ENCODE measurements around the gene GABRG3. TPM values are rescaled to one million over a fixed set of nuclear protein-coding genes. Genes with fewer than 3 reads are reported as not detected.

GABRG3 gene
- total RNA-seq, 1 experiment from 2014 or later = not detected

DNA sequence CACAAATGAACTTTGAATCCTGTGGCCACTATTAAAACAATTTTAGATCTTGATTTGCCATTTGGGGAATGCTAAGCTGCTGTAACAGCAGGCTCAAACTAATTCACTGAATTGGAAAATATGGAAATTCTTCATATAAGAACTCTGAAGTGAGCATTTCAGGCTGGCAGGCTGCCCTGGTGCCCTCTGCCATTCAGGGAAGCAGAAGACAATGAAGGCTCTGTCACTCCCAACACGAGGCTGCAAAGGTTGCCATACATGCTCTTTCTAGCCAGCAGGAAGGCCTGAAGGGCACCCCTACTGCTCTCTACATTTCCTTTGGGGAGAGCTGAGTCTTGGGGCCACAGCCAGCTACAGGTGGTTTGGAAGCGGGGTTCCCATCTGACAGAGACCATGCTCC, 88.0 kb downstream of the GABRG3 start:
- POLR2A ChIA-PET = no interaction called here
- no peak overlapping the region for H3K27ac ChIP-seq (ENCODE audit: low read depth, low read length)

More for the DNA sequence above, 88.0 kb downstream of the GABRG3 start:
- no peak overlapping the region for H3K4me2 ChIP-seq (ENCODE audit: low read length)
- H2AFZ ChIP-seq (ENCODE audit: low read depth, low read length, poor library complexity, severe bottlenecking) = no peak overlapping the region
- intact Hi-C loops (cut with micrococcal nuclease) = no loop called here
- no peaks in the 10 kb centered on the region for H3K36me3 ChIP-seq (ENCODE audit: control insufficient read depth in 1 of 2, insufficient read depth in 2 of 2, low read length in 2 of 2)
- no peaks in the 10 kb centered on the region for H3K79me2 ChIP-seq (ENCODE audit: insufficient read depth, low read length)
- peaks cover 0 to 38% of the 10 kb centered on the region in 2 experiments; a peak in 2 of 4 replicates for H3K9me3 ChIP-seq (ENCODE audit: control insufficient read depth in 1 of 2, insufficient read depth in 1 of 2, low read depth in 1 of 2, low read length in 2 of 2)
- no peaks in the 10 kb centered on the region for H3K27me3 ChIP-seq (ENCODE audit: insufficient read depth, low read length)
- H4K20me1 ChIP-seq (ENCODE audit: insufficient read depth) = no peaks in the 10 kb centered on the region
- ChIA-PET RAD21 (ENCODE audit: low non-redundant PET in 1 of 2, low total read pairs in 2 of 2, uncharacterized antibody in 2 of 2, unreplicated experiment in 2 of 2) (no interaction called here), CTCF (no interaction called here)
- H3K4me1 ChIP-seq (ENCODE audit: control insufficient read depth in 1 of 2, insufficient read depth in 2 of 2, low read length in 2 of 2) = no peaks in the 10 kb centered on the region
- H3K4me3 ChIP-seq (replicated peaks in 1 of 2; ENCODE audit: low read depth in 1 of 2, low read length in 2 of 2) = no peak overlapping the region
- no peak overlapping the region for H3K9ac ChIP-seq (ENCODE audit: low read length)
- H3K9me2 ChIP-seq (ENCODE audit: insufficient read depth) = no peaks in the 10 kb centered on the region
- DNase-seq (ENCODE audit: low read depth, low spot score) (no peak), ATAC-seq (no peak)
- no peak for TF ChIP-seq RAD21 (IDR thresholded peaks at IDR 0.05; ENCODE audit: low read depth)
- TF ChIP-seq, protein P1, sequence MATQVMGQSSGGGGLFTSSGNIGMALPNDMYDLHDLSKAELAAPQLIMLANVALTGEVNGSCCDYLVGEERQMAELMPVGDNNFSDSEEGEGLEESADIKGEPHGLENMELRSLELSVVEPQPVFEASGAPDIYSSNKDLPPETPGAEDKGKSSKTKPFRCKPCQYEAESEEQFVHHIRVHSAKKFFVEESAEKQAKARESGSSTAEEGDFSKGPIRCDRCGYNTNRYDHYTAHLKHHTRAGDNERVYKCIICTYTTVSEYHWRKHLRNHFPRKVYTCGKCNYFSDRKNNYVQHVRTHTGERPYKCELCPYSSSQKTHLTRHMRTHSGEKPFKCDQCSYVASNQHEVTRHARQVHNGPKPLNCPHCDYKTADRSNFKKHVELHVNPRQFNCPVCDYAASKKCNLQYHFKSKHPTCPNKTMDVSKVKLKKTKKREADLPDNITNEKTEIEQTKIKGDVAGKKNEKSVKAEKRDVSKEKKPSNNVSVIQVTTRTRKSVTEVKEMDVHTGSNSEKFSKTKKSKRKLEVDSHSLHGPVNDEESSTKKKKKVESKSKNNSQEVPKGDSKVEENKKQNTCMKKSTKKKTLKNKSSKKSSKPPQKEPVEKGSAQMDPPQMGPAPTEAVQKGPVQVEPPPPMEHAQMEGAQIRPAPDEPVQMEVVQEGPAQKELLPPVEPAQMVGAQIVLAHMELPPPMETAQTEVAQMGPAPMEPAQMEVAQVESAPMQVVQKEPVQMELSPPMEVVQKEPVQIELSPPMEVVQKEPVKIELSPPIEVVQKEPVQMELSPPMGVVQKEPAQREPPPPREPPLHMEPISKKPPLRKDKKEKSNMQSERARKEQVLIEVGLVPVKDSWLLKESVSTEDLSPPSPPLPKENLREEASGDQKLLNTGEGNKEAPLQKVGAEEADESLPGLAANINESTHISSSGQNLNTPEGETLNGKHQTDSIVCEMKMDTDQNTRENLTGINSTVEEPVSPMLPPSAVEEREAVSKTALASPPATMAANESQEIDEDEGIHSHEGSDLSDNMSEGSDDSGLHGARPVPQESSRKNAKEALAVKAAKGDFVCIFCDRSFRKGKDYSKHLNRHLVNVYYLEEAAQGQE (IDR thresholded peaks at IDR 0.05; ENCODE audit: low read depth) = no peak
- TF ChIP-seq, protein P2, sequence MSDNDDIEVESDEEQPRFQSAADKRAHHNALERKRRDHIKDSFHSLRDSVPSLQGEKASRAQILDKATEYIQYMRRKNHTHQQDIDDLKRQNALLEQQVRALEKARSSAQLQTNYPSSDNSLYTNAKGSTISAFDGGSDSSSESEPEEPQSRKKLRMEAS (IDR thresholded peaks at IDR 0.05) = no peak
- TF ChIP-seq SIN3A (IDR thresholded peaks at IDR 0.05; ENCODE audit: low read depth) = no peak
- TF ChIP-seq TCF7L2 (IDR thresholded peaks at IDR 0.05; ENCODE audit: borderline replicate concordance, extremely low read depth, insufficient read depth, insufficient read length) = no peak
- TF ChIP-seq, protein P3, sequence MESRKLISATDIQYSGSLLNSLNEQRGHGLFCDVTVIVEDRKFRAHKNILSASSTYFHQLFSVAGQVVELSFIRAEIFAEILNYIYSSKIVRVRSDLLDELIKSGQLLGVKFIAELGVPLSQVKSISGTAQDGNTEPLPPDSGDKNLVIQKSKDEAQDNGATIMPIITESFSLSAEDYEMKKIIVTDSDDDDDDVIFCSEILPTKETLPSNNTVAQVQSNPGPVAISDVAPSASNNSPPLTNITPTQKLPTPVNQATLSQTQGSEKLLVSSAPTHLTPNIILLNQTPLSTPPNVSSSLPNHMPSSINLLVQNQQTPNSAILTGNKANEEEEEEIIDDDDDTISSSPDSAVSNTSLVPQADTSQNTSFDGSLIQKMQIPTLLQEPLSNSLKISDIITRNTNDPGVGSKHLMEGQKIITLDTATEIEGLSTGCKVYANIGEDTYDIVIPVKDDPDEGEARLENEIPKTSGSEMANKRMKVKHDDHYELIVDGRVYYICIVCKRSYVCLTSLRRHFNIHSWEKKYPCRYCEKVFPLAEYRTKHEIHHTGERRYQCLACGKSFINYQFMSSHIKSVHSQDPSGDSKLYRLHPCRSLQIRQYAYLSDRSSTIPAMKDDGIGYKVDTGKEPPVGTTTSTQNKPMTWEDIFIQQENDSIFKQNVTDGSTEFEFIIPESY (IDR thresholded peaks at IDR 0.05; ENCODE audit: extremely low read depth, insufficient replicate concordance, low read length) = no peak
- TF ChIP-seq, protein P4, sequence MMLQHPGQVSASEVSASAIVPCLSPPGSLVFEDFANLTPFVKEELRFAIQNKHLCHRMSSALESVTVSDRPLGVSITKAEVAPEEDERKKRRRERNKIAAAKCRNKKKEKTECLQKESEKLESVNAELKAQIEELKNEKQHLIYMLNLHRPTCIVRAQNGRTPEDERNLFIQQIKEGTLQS (IDR thresholded peaks at IDR 0.05) = no peak
- no peak for TF ChIP-seq ZFX (IDR thresholded peaks at IDR 0.05)
- TF ChIP-seq EGR1 (IDR thresholded peaks at IDR 0.05; ENCODE audit: low read depth) = no peak
- TF ChIP-seq CEBPB (IDR thresholded peaks at IDR 0.05; ENCODE audit: low read depth) = no peak
- no peak for TF ChIP-seq ELF1 (IDR thresholded peaks at IDR 0.05; ENCODE audit: borderline replicate concordance, low read depth)
- TF ChIP-seq, protein P5, sequence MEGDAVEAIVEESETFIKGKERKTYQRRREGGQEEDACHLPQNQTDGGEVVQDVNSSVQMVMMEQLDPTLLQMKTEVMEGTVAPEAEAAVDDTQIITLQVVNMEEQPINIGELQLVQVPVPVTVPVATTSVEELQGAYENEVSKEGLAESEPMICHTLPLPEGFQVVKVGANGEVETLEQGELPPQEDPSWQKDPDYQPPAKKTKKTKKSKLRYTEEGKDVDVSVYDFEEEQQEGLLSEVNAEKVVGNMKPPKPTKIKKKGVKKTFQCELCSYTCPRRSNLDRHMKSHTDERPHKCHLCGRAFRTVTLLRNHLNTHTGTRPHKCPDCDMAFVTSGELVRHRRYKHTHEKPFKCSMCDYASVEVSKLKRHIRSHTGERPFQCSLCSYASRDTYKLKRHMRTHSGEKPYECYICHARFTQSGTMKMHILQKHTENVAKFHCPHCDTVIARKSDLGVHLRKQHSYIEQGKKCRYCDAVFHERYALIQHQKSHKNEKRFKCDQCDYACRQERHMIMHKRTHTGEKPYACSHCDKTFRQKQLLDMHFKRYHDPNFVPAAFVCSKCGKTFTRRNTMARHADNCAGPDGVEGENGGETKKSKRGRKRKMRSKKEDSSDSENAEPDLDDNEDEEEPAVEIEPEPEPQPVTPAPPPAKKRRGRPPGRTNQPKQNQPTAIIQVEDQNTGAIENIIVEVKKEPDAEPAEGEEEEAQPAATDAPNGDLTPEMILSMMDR (IDR thresholded peaks at IDR 0.05 in 2 of 3, conservative IDR thresholded peaks at IDR 0.05 in 1 of 3; ENCODE audit: borderline replicate concordance in 1 of 3, insufficient read depth in 1 of 3, low read depth in 2 of 3, low read length in 2 of 3) = no peak
- TF ChIP-seq EZH2 (IDR thresholded peaks at IDR 0.05) = no peak
- no peak for TF ChIP-seq SP1 (IDR thresholded peaks at IDR 0.05; ENCODE audit: low read depth)
- no peak for TF ChIP-seq POLR2A (IDR thresholded peaks at IDR 0.05; ENCODE audit: borderline replicate concordance, extremely low read depth, insufficient read depth, insufficient read length)
- TF ChIP-seq FOSL1 (IDR thresholded peaks at IDR 0.05; ENCODE audit: low read depth) = no peak
- TF ChIP-seq CBX3 (IDR thresholded peaks at IDR 0.05; ENCODE audit: low read depth) = no peak
- no peak for TF ChIP-seq EZH2phosphoT487 (IDR thresholded peaks at IDR 0.05; ENCODE audit: borderline replicate concordance)
- BruUV-seq (replicated peaks) = no TSS peak

Data from HCT116 (cell line).